ENCODE results near the gene SPAG4.

DNA sequence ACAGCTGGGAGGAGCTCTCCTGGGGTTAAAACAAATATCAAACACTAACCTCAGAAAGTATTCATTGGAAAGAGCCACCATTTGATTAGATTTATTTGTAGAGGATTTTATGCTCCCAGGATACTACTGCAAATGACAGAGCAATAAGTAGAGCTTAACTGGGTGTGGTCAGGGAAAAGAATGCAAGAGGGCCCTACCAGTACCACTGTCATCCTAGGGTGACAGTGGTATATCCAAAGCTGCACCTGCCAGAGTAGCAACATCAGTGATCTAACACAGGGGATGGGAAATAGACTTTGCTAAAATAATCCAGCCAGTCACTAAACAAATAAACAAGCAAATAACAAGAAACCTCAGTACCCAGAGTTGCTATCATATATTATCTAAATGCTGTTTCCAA is 44.1 kb upstream of the SPAG4 start:
- TF ChIP-seq EZH2phosphoT487 (IDR thresholded peaks at IDR 0.05; ENCODE audit: borderline replicate concordance), result no peak
- TF ChIP-seq, protein P1, sequence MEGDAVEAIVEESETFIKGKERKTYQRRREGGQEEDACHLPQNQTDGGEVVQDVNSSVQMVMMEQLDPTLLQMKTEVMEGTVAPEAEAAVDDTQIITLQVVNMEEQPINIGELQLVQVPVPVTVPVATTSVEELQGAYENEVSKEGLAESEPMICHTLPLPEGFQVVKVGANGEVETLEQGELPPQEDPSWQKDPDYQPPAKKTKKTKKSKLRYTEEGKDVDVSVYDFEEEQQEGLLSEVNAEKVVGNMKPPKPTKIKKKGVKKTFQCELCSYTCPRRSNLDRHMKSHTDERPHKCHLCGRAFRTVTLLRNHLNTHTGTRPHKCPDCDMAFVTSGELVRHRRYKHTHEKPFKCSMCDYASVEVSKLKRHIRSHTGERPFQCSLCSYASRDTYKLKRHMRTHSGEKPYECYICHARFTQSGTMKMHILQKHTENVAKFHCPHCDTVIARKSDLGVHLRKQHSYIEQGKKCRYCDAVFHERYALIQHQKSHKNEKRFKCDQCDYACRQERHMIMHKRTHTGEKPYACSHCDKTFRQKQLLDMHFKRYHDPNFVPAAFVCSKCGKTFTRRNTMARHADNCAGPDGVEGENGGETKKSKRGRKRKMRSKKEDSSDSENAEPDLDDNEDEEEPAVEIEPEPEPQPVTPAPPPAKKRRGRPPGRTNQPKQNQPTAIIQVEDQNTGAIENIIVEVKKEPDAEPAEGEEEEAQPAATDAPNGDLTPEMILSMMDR (conservative IDR thresholded peaks at IDR 0.05; ENCODE audit: low read length), result no peak
